ENCODE results near the gene VPS35L. TPM values are rescaled to one million over a fixed set of nuclear protein-coding genes. Genes with fewer than 3 reads are reported as not detected.

The VPS35L gene
- total and polyA plus RNA-seq, 2 of the 13 experiments (the other 11 are each of a cell fraction or from before 2014, with no cell fraction given): 1.4 to 1.6 TPM

DNA sequence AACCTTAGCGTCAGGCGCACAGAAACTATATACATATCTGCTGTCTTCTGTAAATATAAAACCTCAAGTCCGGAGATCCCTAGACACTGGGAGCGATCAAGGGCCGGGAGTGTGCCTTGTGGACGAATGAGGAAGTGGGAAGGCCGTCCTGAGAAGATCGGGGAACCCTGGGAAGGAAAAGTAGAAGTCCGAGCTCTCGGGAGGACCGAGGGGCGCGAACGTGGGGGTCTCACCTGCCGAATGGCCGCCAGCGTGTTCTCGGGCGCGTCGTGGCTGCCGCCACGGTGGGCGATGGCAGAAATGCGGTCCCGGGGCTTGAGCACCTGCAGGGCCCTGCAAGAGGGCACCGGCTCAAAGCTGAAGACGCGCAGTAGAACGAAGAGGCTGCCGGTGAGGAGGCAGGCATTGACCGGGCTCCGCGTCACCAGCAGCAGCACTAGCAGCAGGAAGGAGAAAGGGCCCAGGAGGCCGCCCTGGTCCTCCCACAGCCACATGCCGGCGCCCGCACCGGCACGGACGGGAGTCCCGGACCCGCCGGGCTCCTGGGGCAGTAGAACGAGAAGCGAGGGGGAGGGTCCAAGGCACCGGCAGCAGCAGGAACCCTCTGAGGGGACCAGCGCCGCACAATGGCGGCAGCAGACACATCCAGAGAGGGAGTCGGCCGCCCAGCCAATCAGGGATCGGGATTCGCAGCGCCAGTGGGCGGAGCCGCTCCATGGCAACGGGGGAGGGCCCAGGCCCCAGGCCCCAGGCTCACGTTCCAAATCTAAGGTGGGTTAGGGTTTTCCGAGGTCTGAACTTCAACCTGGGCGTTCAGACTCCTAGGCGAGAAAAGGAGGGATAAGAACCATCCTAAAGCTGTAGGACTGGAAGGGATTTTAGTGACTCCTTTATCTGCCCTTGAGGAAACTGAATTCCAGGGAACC is 33.8 kb upstream of the VPS35L start, which contains the start of gene GDE1 (continued):
- no peak for TF ChIP-seq HOXA9 (CRISPR knock-in tag; IDR thresholded peaks at IDR 0.05; ENCODE audit: borderline replicate concordance)
- TF ChIP-seq, protein P1, sequence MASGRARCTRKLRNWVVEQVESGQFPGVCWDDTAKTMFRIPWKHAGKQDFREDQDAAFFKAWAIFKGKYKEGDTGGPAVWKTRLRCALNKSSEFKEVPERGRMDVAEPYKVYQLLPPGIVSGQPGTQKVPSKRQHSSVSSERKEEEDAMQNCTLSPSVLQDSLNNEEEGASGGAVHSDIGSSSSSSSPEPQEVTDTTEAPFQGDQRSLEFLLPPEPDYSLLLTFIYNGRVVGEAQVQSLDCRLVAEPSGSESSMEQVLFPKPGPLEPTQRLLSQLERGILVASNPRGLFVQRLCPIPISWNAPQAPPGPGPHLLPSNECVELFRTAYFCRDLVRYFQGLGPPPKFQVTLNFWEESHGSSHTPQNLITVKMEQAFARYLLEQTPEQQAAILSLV (CRISPR knock-in tag; IDR thresholded peaks at IDR 0.05; ENCODE audit: borderline replicate concordance): peak; percentile 78; the same call in 1 of the 2 replicates
- TF ChIP-seq, protein P2, sequence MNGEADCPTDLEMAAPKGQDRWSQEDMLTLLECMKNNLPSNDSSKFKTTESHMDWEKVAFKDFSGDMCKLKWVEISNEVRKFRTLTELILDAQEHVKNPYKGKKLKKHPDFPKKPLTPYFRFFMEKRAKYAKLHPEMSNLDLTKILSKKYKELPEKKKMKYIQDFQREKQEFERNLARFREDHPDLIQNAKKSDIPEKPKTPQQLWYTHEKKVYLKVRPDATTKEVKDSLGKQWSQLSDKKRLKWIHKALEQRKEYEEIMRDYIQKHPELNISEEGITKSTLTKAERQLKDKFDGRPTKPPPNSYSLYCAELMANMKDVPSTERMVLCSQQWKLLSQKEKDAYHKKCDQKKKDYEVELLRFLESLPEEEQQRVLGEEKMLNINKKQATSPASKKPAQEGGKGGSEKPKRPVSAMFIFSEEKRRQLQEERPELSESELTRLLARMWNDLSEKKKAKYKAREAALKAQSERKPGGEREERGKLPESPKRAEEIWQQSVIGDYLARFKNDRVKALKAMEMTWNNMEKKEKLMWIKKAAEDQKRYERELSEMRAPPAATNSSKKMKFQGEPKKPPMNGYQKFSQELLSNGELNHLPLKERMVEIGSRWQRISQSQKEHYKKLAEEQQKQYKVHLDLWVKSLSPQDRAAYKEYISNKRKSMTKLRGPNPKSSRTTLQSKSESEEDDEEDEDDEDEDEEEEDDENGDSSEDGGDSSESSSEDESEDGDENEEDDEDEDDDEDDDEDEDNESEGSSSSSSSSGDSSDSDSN (CRISPR knock-in tag; IDR thresholded peaks at IDR 0.05): peak; percentile 98
- peak; percentile 70; the same call in 1 of the 2 replicates for TF ChIP-seq RBAK (CRISPR knock-in tag; IDR thresholded peaks at IDR 0.05)
- TF ChIP-seq ZNF75D (CRISPR knock-in tag; IDR thresholded peaks at IDR 0.05; ENCODE audit: borderline replicate concordance): no peak
- TF ChIP-seq, protein P3, sequence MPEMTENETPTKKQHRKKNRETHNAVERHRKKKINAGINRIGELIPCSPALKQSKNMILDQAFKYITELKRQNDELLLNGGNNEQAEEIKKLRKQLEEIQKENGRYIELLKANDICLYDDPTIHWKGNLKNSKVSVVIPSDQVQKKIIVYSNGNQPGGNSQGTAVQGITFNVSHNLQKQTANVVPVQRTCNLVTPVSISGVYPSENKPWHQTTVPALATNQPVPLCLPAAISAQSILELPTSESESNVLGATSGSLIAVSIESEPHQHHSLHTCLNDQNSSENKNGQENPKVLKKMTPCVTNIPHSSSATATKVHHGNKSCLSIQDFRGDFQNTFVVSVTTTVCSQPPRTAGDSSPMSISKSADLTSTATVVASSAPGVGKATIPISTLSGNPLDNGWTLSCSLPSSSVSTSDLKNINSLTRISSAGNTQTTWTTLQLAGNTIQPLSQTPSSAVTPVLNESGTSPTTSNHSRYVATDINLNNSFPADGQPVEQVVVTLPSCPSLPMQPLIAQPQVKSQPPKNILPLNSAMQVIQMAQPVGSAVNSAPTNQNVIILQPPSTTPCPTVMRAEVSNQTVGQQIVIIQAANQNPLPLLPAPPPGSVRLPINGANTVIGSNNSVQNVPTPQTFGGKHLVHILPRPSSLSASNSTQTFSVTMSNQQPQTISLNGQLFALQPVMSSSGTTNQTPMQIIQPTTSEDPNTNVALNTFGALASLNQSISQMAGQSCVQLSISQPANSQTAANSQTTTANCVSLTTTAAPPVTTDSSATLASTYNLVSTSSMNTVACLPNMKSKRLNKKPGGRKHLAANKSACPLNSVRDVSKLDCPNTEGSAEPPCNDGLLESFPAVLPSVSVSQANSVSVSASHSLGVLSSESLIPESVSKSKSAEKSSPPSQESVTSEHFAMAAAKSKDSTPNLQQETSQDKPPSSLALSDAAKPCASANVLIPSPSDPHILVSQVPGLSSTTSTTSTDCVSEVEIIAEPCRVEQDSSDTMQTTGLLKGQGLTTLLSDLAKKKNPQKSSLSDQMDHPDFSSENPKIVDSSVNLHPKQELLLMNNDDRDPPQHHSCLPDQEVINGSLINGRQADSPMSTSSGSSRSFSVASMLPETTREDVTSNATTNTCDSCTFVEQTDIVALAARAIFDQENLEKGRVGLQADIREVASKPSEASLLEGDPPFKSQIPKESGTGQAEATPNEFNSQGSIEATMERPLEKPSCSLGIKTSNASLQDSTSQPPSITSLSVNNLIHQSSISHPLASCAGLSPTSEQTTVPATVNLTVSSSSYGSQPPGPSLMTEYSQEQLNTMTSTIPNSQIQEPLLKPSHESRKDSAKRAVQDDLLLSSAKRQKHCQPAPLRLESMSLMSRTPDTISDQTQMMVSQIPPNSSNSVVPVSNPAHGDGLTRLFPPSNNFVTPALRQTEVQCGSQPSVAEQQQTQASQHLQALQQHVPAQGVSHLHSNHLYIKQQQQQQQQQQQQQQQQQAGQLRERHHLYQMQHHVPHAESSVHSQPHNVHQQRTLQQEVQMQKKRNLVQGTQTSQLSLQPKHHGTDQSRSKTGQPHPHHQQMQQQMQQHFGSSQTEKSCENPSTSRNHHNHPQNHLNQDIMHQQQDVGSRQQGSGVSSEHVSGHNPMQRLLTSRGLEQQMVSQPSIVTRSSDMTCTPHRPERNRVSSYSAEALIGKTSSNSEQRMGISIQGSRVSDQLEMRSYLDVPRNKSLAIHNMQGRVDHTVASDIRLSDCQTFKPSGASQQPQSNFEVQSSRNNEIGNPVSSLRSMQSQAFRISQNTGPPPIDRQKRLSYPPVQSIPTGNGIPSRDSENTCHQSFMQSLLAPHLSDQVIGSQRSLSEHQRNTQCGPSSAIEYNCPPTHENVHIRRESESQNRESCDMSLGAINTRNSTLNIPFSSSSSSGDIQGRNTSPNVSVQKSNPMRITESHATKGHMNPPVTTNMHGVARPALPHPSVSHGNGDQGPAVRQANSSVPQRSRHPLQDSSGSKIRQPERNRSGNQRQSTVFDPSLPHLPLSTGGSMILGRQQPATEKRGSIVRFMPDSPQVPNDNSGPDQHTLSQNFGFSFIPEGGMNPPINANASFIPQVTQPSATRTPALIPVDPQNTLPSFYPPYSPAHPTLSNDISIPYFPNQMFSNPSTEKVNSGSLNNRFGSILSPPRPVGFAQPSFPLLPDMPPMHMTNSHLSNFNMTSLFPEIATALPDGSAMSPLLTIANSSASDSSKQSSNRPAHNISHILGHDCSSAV (CRISPR knock-in tag; IDR thresholded peaks at IDR 0.05; ENCODE audit: borderline replicate concordance): no peak; the same call in 1 of the 2 replicates
- peak; percentile 76; the same call in 1 of the 2 replicates for TF ChIP-seq RFX5 (IDR thresholded peaks at IDR 0.05; ENCODE audit: low read depth, low read length)
- no peak for TF ChIP-seq TOPORS (CRISPR knock-in tag; IDR thresholded peaks at IDR 0.05)
- peak; percentile 81 for TF ChIP-seq BHLHE40 (IDR thresholded peaks at IDR 0.05; ENCODE audit: low read length)
- no peak for TF ChIP-seq TCF12 (IDR thresholded peaks at IDR 0.05)
- TF ChIP-seq TCF12 (CRISPR knock-in tag; IDR thresholded peaks at IDR 0.05): no peak
- TF ChIP-seq ZNF747 (CRISPR knock-in tag; IDR thresholded peaks at IDR 0.05; ENCODE audit: borderline replicate concordance): peak; percentile 85; the same call in 1 of the 2 replicates
- TF ChIP-seq, protein P4, sequence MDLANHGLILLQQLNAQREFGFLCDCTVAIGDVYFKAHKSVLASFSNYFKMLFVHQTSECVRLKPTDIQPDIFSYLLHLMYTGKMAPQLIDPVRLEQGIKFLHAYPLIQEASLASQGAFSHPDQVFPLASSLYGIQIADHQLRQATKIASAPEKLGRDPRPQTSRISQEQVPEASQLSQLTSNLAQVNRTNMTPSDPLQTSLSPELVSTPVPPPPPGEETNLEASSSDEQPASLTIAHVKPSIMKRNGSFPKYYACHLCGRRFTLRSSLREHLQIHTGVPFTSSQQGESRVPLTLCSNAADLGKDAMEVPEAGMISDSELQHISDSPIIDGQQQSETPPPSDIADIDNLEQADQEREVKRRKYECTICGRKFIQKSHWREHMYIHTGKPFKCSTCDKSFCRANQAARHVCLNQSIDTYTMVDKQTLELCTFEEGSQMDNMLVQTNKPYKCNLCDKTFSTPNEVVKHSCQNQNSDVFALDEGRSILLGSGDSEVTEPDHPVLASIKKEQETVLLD (CRISPR knock-in tag; IDR thresholded peaks at IDR 0.05; ENCODE audit: low read depth): no peak
- 0 out of 2 replicates have a peak, but pooled peaks have one; percentile 27 for TF ChIP-seq MTF1 (CRISPR knock-in tag; IDR thresholded peaks at IDR 0.05)
- TF ChIP-seq ZNF616 (CRISPR knock-in tag; IDR thresholded peaks at IDR 0.05; ENCODE audit: low read depth): 0 out of 2 replicates have a peak, but pooled peaks have one; percentile 80

Data from HepG2 (cell line).